Kidney tubule cell (primary cell): ENCODE results near the gene PEX26.
"Not testable (repeated sequence)": the region's sequence is repeated elsewhere in the genome, so short reads cannot be mapped to it uniquely, and the experiment has no call there.

ENCODE experiments used
- DNase-seq: peaks from one replicate; pipeline ENCODE4 v3.0.0-alpha.2; 2018; ENCODE audit warnings: low spot score

PEX26 gene

GRCh38 chr22:18056807-18057474 lies 20.8 kb upstream of the PEX26 start:
- peak; percentile 89 for DNase-seq

GRCh38 chr22:18057568-18058209 lies 20.1 kb upstream of the PEX26 start:
- peak; percentile 97 for DNase-seq

GRCh38 chr22:18058371-18059093 lies 19.3 kb upstream of the PEX26 start:
- DNase-seq = no peak

- DNase-seq = no peak
These were observed 18.7 kb upstream of the PEX26 start for GRCh38 chr22:18059094-18059417.

GRCh38 chr22:18059473-18059872 lies 18.3 kb upstream of the PEX26 start:
- no peak for DNase-seq

GRCh38 chr22:18059991-18060390 lies 17.8 kb upstream of the PEX26 start:
- DNase-seq = no peak

- peak; percentile 98 for DNase-seq
These were observed 16.9 kb upstream of the PEX26 start for GRCh38 chr22:18060646-18061620.

GRCh38 chr22:18062421-18062820 lies 15.4 kb upstream of the PEX26 start:
- no peak for DNase-seq

- DNase-seq = no peak
These were observed 14.5 kb upstream of the PEX26 start for GRCh38 chr22:18063306-18063705.

- not testable (repeated sequence) for DNase-seq
These were observed 14.1 kb upstream of the PEX26 start for GRCh38 chr22:18063715-18064114.

- peak; percentile 66 for DNase-seq
These were observed 13.2 kb upstream of the PEX26 start for GRCh38 chr22:18064636-18065035.

- peak; percentile 68 for DNase-seq
These were observed 12.5 kb upstream of the PEX26 start for GRCh38 chr22:18065256-18065655.

GRCh38 chr22:18066181-18066859 lies 11.5 kb upstream of the PEX26 start:
- no peak for DNase-seq

GRCh38 chr22:18067121-18067520 lies 10.7 kb upstream of the PEX26 start:
- no peak for DNase-seq

- no peak for DNase-seq
These were observed 10.0 kb upstream of the PEX26 start for GRCh38 chr22:18067548-18068341.

- DNase-seq = peak; percentile 66
These were observed 9.3 kb upstream of the PEX26 start for GRCh38 chr22:18068381-18068988.

GRCh38 chr22:18069041-18069440 lies 8.7 kb upstream of the PEX26 start:
- no peak for DNase-seq

- DNase-seq = no peak
These were observed 7.7 kb upstream of the PEX26 start for GRCh38 chr22:18070041-18070440.

- no peak for DNase-seq
These were observed 7.1 kb upstream of the PEX26 start for GRCh38 chr22:18070556-18071306.
